Loucy (cell line): ENCODE measurements around the gene SH2D3C.

Source experiments
- CTCF ChIP-seq: fragments of 200-600 bp; sonication (generic); conservative IDR thresholded peaks from 2 replicates; pipeline ENCODE4 v1.5.1; 2014; ENCODE audit warnings: mild to moderate bottlenecking, antibody characterized with exemption, low read length
- EZH2phosphoT487 ChIP-seq: fragments of 200-600 bp; IDR thresholded peaks from 2 replicates; pipeline ENCODE4 v1.6.1; 2018; ENCODE audit warnings: antibody characterized with exemption, mild to moderate bottlenecking, moderate library complexity, borderline replicate concordance

GRCh38 chr9:127769101-127769500 is 9.4 kb downstream of the SH2D3C start:
- TF ChIP-seq CTCF (no peak), EZH2phosphoT487 (no peak)
